Effector CD8-positive, alpha-beta T cell (primary cell): ENCODE measurements around the gene CACNA1C.

Source experiments
- DNase-seq: peaks from one replicate; lab custom pipeline; 2025; lab: John Stamatoyannopoulos, UW

Gene CACNA1C

GRCh38 chr12:2256915-2257314 lies 204.1 kb downstream of the CACNA1C start:
- DNase-seq, result no peak

- no peak for DNase-seq
These were observed 205.2 kb downstream of the CACNA1C start for GRCh38 chr12:2258025-2258424.

GRCh38 chr12:2259369-2259768 lies 206.6 kb downstream of the CACNA1C start:
- DNase-seq, result no peak

GRCh38 chr12:2260441-2260840 lies 207.7 kb downstream of the CACNA1C start:
- DNase-seq, result no peak

GRCh38 chr12:2261708-2262107 lies 208.9 kb downstream of the CACNA1C start:
- no peak for DNase-seq

GRCh38 chr12:2262449-2262848 lies 209.7 kb downstream of the CACNA1C start:
- no peak for DNase-seq

- no peak for DNase-seq
These were observed 211.1 kb downstream of the CACNA1C start for GRCh38 chr12:2263901-2264300.

GRCh38 chr12:2264651-2265232 lies 212.0 kb downstream of the CACNA1C start:
- no peak for DNase-seq

GRCh38 chr12:2265461-2266167 lies 212.8 kb downstream of the CACNA1C start:
- DNase-seq, result no peak

GRCh38 chr12:2266666-2267620 lies 214.2 kb downstream of the CACNA1C start:
- no peak for DNase-seq

- DNase-seq, result no peak
These were observed 215.1 kb downstream of the CACNA1C start for GRCh38 chr12:2267703-2268470.

GRCh38 chr12:2268471-2269286 lies 215.9 kb downstream of the CACNA1C start:
- DNase-seq, result no peak

- DNase-seq, result no peak
These were observed 218.1 kb downstream of the CACNA1C start for GRCh38 chr12:2270846-2271245.

- no peak for DNase-seq
These were observed 219.2 kb downstream of the CACNA1C start for GRCh38 chr12:2271961-2272360.

GRCh38 chr12:2273288-2273687 lies 220.5 kb downstream of the CACNA1C start:
- no peak for DNase-seq

GRCh38 chr12:2273751-2274150 lies 221.0 kb downstream of the CACNA1C start:
- no peak for DNase-seq

GRCh38 chr12:2274733-2275132 lies 221.9 kb downstream of the CACNA1C start:
- no peak for DNase-seq

- no peak for DNase-seq
These were observed 223.7 kb downstream of the CACNA1C start for GRCh38 chr12:2276288-2277033.

GRCh38 chr12:2277492-2278155 lies 224.8 kb downstream of the CACNA1C start:
- no peak for DNase-seq

- no peak for DNase-seq
These were observed 228.7 kb downstream of the CACNA1C start for GRCh38 chr12:2281446-2281845.
